ENCODE results near the gene HPGD.

HPGD gene

DNA sequence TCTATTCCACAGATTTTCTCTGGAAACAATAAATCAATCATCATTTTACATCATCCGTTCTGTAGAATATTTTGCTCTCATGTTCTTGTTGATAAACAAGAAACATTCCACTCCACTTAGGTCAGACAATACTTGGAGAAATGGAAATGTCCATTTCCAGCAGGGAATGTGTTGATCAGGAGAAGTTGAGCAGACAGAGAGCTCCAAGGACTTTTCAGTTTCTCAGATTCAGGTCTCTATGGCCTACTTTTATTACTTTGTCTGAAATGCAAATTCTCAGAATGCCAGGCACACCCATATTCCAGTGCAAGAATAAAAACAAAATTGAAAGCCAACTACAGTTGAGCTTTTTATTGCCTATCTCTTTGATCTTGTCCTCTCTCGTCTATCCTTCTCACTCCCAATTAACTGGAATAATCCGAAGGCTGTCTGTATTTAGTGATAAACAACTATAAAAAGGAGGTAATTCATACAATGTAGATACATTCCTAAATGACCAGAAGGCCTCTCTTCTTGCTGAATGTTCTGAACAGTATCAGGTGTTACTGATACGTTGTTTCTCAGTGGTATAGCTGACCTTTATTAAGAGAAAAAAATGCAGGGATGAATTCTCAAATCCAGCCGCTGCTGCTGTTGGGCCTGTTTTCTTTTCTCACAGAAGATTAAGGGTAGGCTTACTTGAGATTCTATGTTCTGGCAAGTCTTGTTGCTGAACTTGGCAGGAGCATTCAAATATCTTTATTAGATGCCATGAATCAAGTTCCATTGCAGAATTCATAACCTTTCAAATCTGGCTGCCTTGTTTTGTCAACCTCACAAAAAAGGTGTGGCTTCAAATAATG lies 72.1 kb downstream of the HPGD start:
- TF ChIP-seq, protein P1, sequence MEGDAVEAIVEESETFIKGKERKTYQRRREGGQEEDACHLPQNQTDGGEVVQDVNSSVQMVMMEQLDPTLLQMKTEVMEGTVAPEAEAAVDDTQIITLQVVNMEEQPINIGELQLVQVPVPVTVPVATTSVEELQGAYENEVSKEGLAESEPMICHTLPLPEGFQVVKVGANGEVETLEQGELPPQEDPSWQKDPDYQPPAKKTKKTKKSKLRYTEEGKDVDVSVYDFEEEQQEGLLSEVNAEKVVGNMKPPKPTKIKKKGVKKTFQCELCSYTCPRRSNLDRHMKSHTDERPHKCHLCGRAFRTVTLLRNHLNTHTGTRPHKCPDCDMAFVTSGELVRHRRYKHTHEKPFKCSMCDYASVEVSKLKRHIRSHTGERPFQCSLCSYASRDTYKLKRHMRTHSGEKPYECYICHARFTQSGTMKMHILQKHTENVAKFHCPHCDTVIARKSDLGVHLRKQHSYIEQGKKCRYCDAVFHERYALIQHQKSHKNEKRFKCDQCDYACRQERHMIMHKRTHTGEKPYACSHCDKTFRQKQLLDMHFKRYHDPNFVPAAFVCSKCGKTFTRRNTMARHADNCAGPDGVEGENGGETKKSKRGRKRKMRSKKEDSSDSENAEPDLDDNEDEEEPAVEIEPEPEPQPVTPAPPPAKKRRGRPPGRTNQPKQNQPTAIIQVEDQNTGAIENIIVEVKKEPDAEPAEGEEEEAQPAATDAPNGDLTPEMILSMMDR (IDR thresholded peaks at IDR 0.05; ENCODE audit: borderline replicate concordance, insufficient read depth, low read depth, low read length): no peak
- H3K4me3 ChIP-seq (ENCODE audit: low read depth, low read length): no peak overlapping the region

DNA sequence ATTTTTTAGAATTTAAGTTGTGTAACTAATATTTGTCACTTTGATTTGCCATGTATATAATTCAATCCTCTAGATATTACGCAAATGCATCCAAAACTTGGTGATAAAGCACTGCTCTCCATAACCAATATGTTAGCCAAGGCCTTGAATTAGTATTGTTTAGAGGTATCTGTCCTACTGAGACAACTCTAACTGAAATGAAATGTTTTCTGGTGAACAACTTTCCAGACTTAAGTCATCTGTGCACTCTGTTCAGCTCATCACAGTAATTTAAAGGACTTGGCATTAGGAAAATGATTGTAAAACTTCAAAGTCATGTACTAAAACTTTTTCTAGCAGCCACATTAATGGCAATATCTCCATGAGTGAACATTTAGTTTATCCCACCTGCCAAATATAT lies 73.1 kb downstream of the HPGD start:
- TF ChIP-seq, protein P1 (IDR thresholded peaks at IDR 0.05; ENCODE audit: borderline replicate concordance, insufficient read depth, low read depth, low read length): no peak
- H3K4me3 ChIP-seq (ENCODE audit: low read depth, low read length): no peak overlapping the region

DNA sequence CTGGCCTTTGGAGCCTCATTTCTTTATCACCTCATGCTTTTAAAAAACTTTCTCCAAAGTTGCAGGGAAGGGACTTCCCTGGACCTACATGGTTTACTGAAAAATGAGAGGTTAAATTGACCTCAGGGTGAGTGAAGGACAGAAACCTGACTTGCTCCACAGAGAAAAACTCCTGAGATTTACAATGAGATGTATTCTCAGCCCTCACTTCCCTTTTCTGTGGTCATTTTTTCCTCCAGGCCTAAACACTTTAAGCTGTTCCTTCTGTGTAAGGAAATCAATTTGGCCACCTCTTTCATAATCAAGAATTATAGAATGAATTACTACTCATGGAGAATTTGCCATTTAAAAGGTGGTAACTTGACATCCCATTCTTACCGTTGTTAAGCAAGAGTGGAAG lies 77.9 kb downstream of the HPGD start:
- no peak overlapping the region for H3K4me3 ChIP-seq (ENCODE audit: low read depth, low read length)
- TF ChIP-seq, protein P1 (IDR thresholded peaks at IDR 0.05; ENCODE audit: borderline replicate concordance, insufficient read depth, low read depth, low read length): no peak

Data from GM12875 (cell line).